GM18526 (cell line): ENCODE measurements around the gene IRAG1.

ENCODE experiments used
- POLR2A ChIP-seq: IDR thresholded peaks from 3 replicates; pipeline ENCODE4 v1.6.1; 2011; ENCODE audit not compliant: insufficient read length; ENCODE audit errors: extremely low read depth

Gene IRAG1

DNA sequence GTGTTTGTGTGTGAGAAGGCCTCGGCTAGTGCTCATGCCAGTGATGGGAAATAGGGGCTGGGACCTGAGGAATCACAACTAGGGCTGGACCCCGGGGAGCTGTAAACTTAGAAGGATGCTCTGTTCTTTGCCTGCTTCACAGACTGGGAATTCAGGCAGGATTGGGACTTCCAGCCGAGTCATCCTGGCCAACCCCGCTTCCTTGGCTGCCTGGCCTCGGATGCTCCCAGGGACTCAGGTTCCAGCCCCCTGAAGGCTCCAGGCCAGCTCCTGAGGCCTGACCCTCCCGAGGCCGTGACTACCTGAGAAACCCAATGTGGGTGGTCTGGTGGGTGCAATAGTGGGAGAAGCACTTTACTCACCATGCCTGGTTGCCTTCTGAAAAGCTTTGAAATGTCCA is 44.7 kb downstream of the IRAG1 start:
- TF ChIP-seq POLR2A, result no peak

DNA sequence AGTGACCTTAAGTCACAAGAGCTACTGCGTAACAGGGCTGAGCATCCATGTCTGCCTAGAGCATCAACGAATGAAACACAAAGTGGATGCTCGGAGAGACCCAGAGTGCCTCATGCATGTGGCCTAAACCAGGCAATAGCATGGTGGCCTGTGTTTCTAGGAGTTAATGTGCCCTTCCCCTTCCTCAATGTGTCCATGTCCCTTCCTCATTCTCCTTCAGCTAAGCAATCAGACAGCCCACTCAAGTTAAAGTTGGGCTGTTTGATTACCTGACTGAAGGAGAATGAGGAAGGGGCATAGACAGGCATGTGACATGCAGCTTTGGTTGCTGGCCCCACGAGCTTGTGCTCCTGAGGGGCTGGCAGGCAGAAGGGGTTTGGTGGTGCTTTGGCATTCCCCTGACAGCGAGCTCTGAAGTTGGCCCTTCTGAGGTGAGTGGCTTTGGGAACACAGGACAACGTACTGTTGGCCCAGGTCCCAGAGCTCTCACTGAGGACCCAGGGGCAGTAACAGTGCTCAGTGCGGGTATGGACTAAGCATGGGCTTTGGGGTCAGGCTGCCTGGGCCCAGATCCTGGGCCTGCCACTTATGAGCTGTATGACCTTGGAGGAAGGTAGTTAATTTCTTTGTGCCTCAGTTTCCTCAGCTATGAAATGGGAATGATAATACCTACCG is 46.7 kb downstream of the IRAG1 start:
- TF ChIP-seq POLR2A, result no peak

DNA sequence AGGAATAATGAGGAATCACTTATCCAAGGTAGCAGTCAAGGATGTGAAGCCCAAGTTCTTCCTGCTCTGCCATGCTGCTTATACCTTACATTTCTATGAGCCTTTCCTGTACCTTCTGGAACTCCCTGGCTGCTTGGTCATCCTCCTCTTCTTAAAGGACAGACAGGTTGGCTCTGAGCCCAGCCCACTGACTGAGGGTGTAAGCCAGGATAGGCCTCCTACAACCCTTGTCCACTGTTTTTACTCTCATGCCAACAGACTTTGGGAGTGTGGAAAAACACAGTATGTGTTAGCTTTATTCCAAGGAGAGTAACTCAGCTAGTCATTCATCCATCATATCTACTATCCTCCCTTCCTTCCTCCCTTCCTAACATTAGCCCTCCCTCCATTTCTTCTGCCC is 47.5 kb downstream of the IRAG1 start:
- no peak for TF ChIP-seq POLR2A

GRCh38 chr11:10645212-10645795 is 48.3 kb downstream of the IRAG1 start:
- no peak for TF ChIP-seq POLR2A
